ENCODE measurements around the gene STAMBPL1.

Gene STAMBPL1

GRCh38 chr10:88934900-88935672, 55.0 kb downstream of the STAMBPL1 start:
- H3K4me3 ChIP-seq (ENCODE audit: low read depth, low read length), result no peak overlapping the region
- TF ChIP-seq CTCF (IDR thresholded peaks at IDR 0.05; ENCODE audit: control insufficient read depth, extremely low read depth, insufficient read depth), result peak; percentile 89
- peak; percentile 75 for DNase-seq (ENCODE audit: low read depth)

- H3K4me3 ChIP-seq (ENCODE audit: low read depth, low read length), result no peak overlapping the region
- TF ChIP-seq CTCF (IDR thresholded peaks at IDR 0.05; ENCODE audit: control insufficient read depth, extremely low read depth, insufficient read depth), result no peak
- no peak for DNase-seq (ENCODE audit: low read depth)
Measured at GRCh38 chr10:88936656-88937055, 56.6 kb downstream of the STAMBPL1 start.

GRCh38 chr10:88938039-88938438, 58.0 kb downstream of the STAMBPL1 start:
- no peak for TF ChIP-seq CTCF (IDR thresholded peaks at IDR 0.05; ENCODE audit: control insufficient read depth, extremely low read depth, insufficient read depth)
- no peak overlapping the region for H3K4me3 ChIP-seq (ENCODE audit: low read depth, low read length)
- no peak for DNase-seq (ENCODE audit: low read depth)

GRCh38 chr10:88938938-88939337, 58.9 kb downstream of the STAMBPL1 start:
- no peak for TF ChIP-seq CTCF (IDR thresholded peaks at IDR 0.05; ENCODE audit: control insufficient read depth, extremely low read depth, insufficient read depth)
- no peak for DNase-seq (ENCODE audit: low read depth)

GRCh38 chr10:88941026-88941425, 61.0 kb downstream of the STAMBPL1 start:
- H3K4me3 ChIP-seq (ENCODE audit: low read depth, low read length), result no peak overlapping the region
- no peak for DNase-seq (ENCODE audit: low read depth)
- no peak for TF ChIP-seq CTCF (IDR thresholded peaks at IDR 0.05; ENCODE audit: control insufficient read depth, extremely low read depth, insufficient read depth)

More at GRCh38 chr10:88938938-88939337, 58.9 kb downstream of the STAMBPL1 start:
- H3K4me3 ChIP-seq (ENCODE audit: low read depth, low read length), result no peak overlapping the region

- no peak for TF ChIP-seq CTCF (IDR thresholded peaks at IDR 0.05; ENCODE audit: control insufficient read depth, extremely low read depth, insufficient read depth)
- H3K4me3 ChIP-seq (ENCODE audit: low read depth, low read length), result no peak overlapping the region
Measured at GRCh38 chr10:88943778-88944177, 63.7 kb downstream of the STAMBPL1 start.

GRCh38 chr10:88944813-88945212, 64.8 kb downstream of the STAMBPL1 start:
- no peak for DNase-seq (ENCODE audit: low read depth)
- H3K4me3 ChIP-seq (ENCODE audit: low read depth, low read length), result no peak overlapping the region
- no peak for TF ChIP-seq CTCF (IDR thresholded peaks at IDR 0.05; ENCODE audit: control insufficient read depth, extremely low read depth, insufficient read depth)

More at GRCh38 chr10:88943778-88944177, 63.7 kb downstream of the STAMBPL1 start:
- DNase-seq (ENCODE audit: low read depth), result no peak
